Chondrocyte (in vitro differentiated cells): ENCODE measurements around the gene GNG7. TPM values are rescaled to one million over a fixed set of nuclear protein-coding genes. Genes with fewer than 3 reads are reported as not detected.
"Not testable (repeated sequence)": the region's sequence is repeated elsewhere in the genome, so short reads cannot be mapped to it uniquely, and the experiment has no call there.

Source experiments
- DNase-seq: peaks from one replicate; pipeline ENCODE4 v3.0.0; 2021; ENCODE audit warnings: mixed read lengths, low spot score
- H3K27ac Mint-ChIP-seq: one replicate; pipeline ENCODE4 v1.8.0; 2021; ENCODE audit warnings: mild to moderate bottlenecking, moderate library complexity, mixed read lengths; ENCODE audit not compliant: unreplicated experiment
- H3K27me3 Mint-ChIP-seq: 2 replicates; pipeline ENCODE4 v1.8.0; 2021; ENCODE audit warnings: low read depth, mixed read lengths
- H3K36me3 Mint-ChIP-seq: 2 replicates; pipeline ENCODE4 v1.8.0; 2021; ENCODE audit warnings: low read depth, mixed read lengths
- H3K4me1 Mint-ChIP-seq: 2 replicates; pipeline ENCODE4 v1.8.0; 2021; ENCODE audit warnings: low read depth, mild to moderate bottlenecking, mixed read lengths
- H3K4me3 Mint-ChIP-seq: one replicate; pipeline ENCODE4 v1.8.0; 2021; ENCODE audit warnings: mild to moderate bottlenecking, moderate library complexity, mixed read lengths; ENCODE audit not compliant: unreplicated experiment
- H3K9me3 Mint-ChIP-seq: 2 replicates; pipeline ENCODE4 v1.8.0; 2021; ENCODE audit warnings: low read depth, mixed read lengths
- CTCF ChIP-seq: fragments of 200-600 bp; sonication (generic); IDR thresholded peaks from 2 replicates; pipeline ENCODE4 v1.5.0; 2021; ENCODE audit warnings: antibody characterized with exemption, mild to moderate bottlenecking, moderate library complexity
- total RNA-seq: library from RNA; stranded (reverse); gene quantifications from 3 replicates; pipeline ENCODE4 v1.2.1, GENCODE V29; 2021

The GNG7 gene
- total RNA-seq, 1 donor from 2014 or later, result 1.9 TPM

- H3K4me1 Mint-ChIP-seq, result peaks cover 22% of the 10 kb centered on the region
- H3K27ac Mint-ChIP-seq, result no peak overlapping the region
- no peak for TF ChIP-seq CTCF
- H3K27me3 Mint-ChIP-seq, result no peaks in the 10 kb centered on the region
- H3K9me3 Mint-ChIP-seq, result peaks cover 8% of the 10 kb centered on the region
- DNase-seq, result peak; percentile 34
- no peaks in the 10 kb centered on the region for H3K36me3 Mint-ChIP-seq
- no peak overlapping the region for H3K4me3 Mint-ChIP-seq
Observed at GRCh38 chr19:2584002-2584401, 118.5 kb downstream of the GNG7 start.

- TF ChIP-seq CTCF, result no peak
- DNase-seq, result no peak
- Mint-ChIP-seq H3K27me3 (no peaks in the 10 kb centered on the region), H3K36me3 (no peaks in the 10 kb centered on the region), H3K4me1 (peaks cover 29% of the 10 kb centered on the region), H3K27ac (no peak overlapping the region), H3K9me3 (peaks cover 8% of the 10 kb centered on the region), H3K4me3 (no peak overlapping the region)
Observed at GRCh38 chr19:2582984-2583956, 119.2 kb downstream of the GNG7 start.

- not testable (repeated sequence) for H3K4me3 Mint-ChIP-seq, H3K9me3 Mint-ChIP-seq, H3K27me3 Mint-ChIP-seq, H3K36me3 Mint-ChIP-seq
- peak; percentile 26 for DNase-seq
- Mint-ChIP-seq H3K27ac (peak overlapping the region; percentile 96), H3K4me1 (peaks cover 42% of the 10 kb centered on the region)
Observed at GRCh38 chr19:2580396-2580795, 122.1 kb downstream of the GNG7 start.

GRCh38 chr19:2579678-2580280 is 122.7 kb downstream of the GNG7 start:
- peak; percentile 60 for DNase-seq
- peaks cover 8% of the 10 kb centered on the region for H3K9me3 Mint-ChIP-seq
- H3K27ac Mint-ChIP-seq, result peak overlapping the region; percentile 96
- H3K27me3 Mint-ChIP-seq, result no peaks in the 10 kb centered on the region
- H3K4me3 Mint-ChIP-seq, result peak overlapping the region; percentile 62
- peak; percentile 66 for TF ChIP-seq CTCF
- H3K4me1 Mint-ChIP-seq, result peaks cover 48% of the 10 kb centered on the region
- H3K36me3 Mint-ChIP-seq, result no peaks in the 10 kb centered on the region

- Mint-ChIP-seq H3K36me3 (no peaks in the 10 kb centered on the region), H3K9me3 (peaks cover 8% of the 10 kb centered on the region), H3K27ac (peak overlapping the region; percentile 96), H3K27me3 (no peaks in the 10 kb centered on the region), H3K4me1 (peaks cover 53% of the 10 kb centered on the region), H3K4me3 (peak overlapping the region; percentile 62)
- DNase-seq, result peak; percentile 97
- TF ChIP-seq CTCF, result peak; percentile 98
Observed at GRCh38 chr19:2578901-2579677, 123.4 kb downstream of the GNG7 start.
